ENCODE results near the gene KRT6A. TPM values are rescaled to one million over a fixed set of nuclear protein-coding genes. Genes with fewer than 3 reads are reported as not detected.

KRT6A gene
- total and polyA plus RNA-seq, 2 of the 13 experiments (the other 11 are each of a cell fraction or from before 2014, with no cell fraction given): 0.13 TPM; not detected in 1

DNA sequence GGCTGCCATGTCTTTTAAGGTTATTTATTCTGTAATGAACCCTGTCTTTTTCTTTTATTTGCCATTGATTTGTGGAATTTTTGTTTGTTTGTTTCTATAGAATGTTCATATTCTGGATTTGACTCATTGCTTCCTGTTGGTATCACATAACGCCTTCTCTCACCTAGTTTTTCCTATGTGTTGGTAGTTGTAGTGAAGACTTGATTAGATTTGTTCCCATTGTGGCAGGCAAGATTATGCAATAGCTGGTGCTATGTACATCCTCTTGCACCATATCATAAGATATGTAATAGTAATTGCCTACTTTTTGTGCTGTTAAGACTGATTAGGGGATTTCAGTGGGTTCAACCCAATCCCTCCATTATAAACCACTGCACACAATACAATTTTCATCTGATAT is 37.2 kb downstream of the KRT6A start:
- Histone ChIP-seq H3K4me1 (ENCODE audit: insufficient read depth, low read length) (no peaks in the 10 kb centered on the region), H3K27ac (ENCODE audit: extremely low read length, insufficient read depth, low read length) (no peak overlapping the region), H3K79me2 (ENCODE audit: insufficient read depth, low read length) (no peaks in the 10 kb centered on the region), H3K9me3 (ENCODE audit: low read length) (no peaks in the 10 kb centered on the region), H3K4me2 (ENCODE audit: low read depth, low read length) (no peak overlapping the region), H3K4me3 (replicated peaks in 1 of 3; ENCODE audit: insufficient read depth in 1 of 3, low read depth in 2 of 3, low read length in 3 of 3) (no peak overlapping the region), H3K36me3 (replicated peaks in 1 of 2; ENCODE audit: control insufficient read depth in 1 of 2, insufficient read depth in 2 of 2, low read length in 2 of 2) (no peaks in the 10 kb centered on the region), H4K20me1 (ENCODE audit: insufficient read depth, low read length) (no peaks in the 10 kb centered on the region), H3K9ac (ENCODE audit: insufficient read depth, low read depth, low read length) (no peak overlapping the region), H2AFZ (ENCODE audit: low read length) (no peak overlapping the region), H3K27me3 (ENCODE audit: control insufficient read depth in 1 of 2, insufficient read depth in 2 of 2, low read length in 2 of 2) (peaks cover 0 to 2% of the 10 kb centered on the region in 2 experiments; a peak in 2 of 5 replicates)
- FAIRE-seq (no peak), ATAC-seq (no peak), DNase-seq (ENCODE audit: low spot score) (no peak)
- TF ChIP-seq CEBPB (IDR thresholded peaks at IDR 0.05; ENCODE audit: borderline replicate concordance, low read depth, low read length) (peak; percentile 49; the same call in 1 of the 2 replicates), ZBTB2 (CRISPR knock-in tag; IDR thresholded peaks at IDR 0.05; ENCODE audit: low read depth) (no peak)
- in situ Hi-C loops (cut with HindIII; ENCODE audit: extremely low pct_ligation_motif_present, low pct_unique_long_range_greater_than_20kb): no loop called here
- intact Hi-C loops (cut with micrococcal nuclease; ENCODE audit: unreplicated experiment): no loop called here
- POLR2A ChIA-PET: no interaction called here
- CTCF ChIA-PET (ENCODE audit: low intra/inter-chr PET ratio, low total read pairs): no interaction called here
- WGBS (ENCODE audit: low lambda C conversion rate): 0% methylated on average over 1 of the region's 1 CpG
- BruUV-seq (replicated peaks): no TSS peak

DNA sequence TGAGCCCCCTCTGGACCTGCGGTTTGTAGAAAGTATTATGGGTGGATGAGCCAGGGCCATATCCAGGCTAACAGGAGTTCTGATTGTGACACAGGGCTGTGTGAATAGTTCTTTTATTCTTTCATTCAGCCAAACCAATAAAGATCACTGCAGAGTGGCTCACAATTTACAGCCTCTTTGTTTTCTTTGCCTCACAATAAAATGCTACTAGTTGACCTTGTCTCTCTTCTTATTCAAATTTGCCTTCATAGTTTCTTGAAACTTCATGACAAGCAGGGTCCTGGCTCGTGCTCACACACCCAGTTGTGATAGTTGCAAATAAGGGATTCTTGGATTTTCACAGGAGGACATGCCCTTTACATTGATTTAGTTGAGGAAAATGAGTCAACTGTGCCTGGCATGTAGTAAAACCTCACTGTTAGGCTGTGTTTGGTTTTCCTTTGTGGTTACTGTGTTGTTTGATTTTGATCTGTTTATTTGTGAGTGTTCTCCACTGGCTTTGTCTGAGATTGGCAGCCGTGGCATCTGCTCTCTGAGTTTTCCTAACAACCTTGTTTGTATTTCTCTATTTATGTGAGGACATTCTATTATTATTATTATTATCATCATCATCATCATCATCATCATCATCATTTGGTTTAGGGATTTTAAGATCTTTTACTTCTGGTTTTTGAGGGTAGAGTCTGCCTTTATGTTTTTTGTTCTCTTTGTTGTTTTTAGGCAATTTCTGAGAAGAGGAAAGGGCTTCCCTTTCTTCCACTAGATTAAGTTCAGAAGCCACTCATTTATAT is 38.5 kb downstream of the KRT6A start:
- Histone ChIP-seq H3K4me3 (replicated peaks in 1 of 3; ENCODE audit: insufficient read depth in 1 of 3, low read depth in 2 of 3, low read length in 3 of 3) (no peak overlapping the region), H4K20me1 (ENCODE audit: insufficient read depth, low read length) (no peaks in the 10 kb centered on the region), H2AFZ (ENCODE audit: low read length) (no peak overlapping the region), H3K9ac (ENCODE audit: insufficient read depth, low read depth, low read length) (no peak overlapping the region), H3K4me2 (ENCODE audit: low read depth, low read length) (no peak overlapping the region), H3K9me3 (ENCODE audit: low read length) (no peaks in the 10 kb centered on the region), H3K27ac (ENCODE audit: extremely low read length, insufficient read depth, low read length) (no peak overlapping the region), H3K4me1 (ENCODE audit: insufficient read depth, low read length) (no peaks in the 10 kb centered on the region), H3K79me2 (ENCODE audit: insufficient read depth, low read length) (no peaks in the 10 kb centered on the region), H3K36me3 (replicated peaks in 1 of 2; ENCODE audit: control insufficient read depth in 1 of 2, insufficient read depth in 2 of 2, low read length in 2 of 2) (no peaks in the 10 kb centered on the region), H3K27me3 (ENCODE audit: control insufficient read depth in 1 of 2, insufficient read depth in 2 of 2, low read length in 2 of 2) (peaks cover 0 to 2% of the 10 kb centered on the region in 2 experiments; a peak in 1 of 5 replicates)
- TF ChIP-seq CREB1 (IDR thresholded peaks at IDR 0.05) (peak; percentile 53), CREB1 (CRISPR knock-in tag; IDR thresholded peaks at IDR 0.05) (no peak), RBFOX2 (IDR thresholded peaks at IDR 0.05; ENCODE audit: low read depth, low read length) (no peak), MIER2 (CRISPR knock-in tag; IDR thresholded peaks at IDR 0.05) (no peak), THYN1 (CRISPR knock-in tag; IDR thresholded peaks at IDR 0.05; ENCODE audit: borderline replicate concordance, low read depth) (no peak)
- DNase-seq (ENCODE audit: low spot score) (no peak), FAIRE-seq (no peak), ATAC-seq (no peak)
- CTCF ChIA-PET (ENCODE audit: low intra/inter-chr PET ratio, low total read pairs): no interaction called here
- in situ Hi-C loops (cut with HindIII; ENCODE audit: extremely low pct_ligation_motif_present, low pct_unique_long_range_greater_than_20kb) (no loop called here), intact Hi-C loops (cut with micrococcal nuclease; ENCODE audit: unreplicated experiment) (no loop called here)
- POLR2A ChIA-PET: no interaction called here
- BruUV-seq (replicated peaks): no TSS peak
- WGBS (ENCODE audit: low lambda C conversion rate): 1% methylated on average over 3 of the region's 3 CpGs
